SK-N-SH (cell line): ENCODE results near the gene UPF3A. TPM values are rescaled to one million over a fixed set of nuclear protein-coding genes. Genes with fewer than 3 reads are reported as not detected.
A peak's percentile ranks its signal among the peaks of the same experiment; 100 is the strongest.

Experiments used
- CTCF ChIA-PET: fragments of 300-600, 350-600 bp; formaldehyde crosslinking; extraction: SDS; loops from one replicate; lab custom pipeline; 2021; lab: Yijun Ruan, JAX
- POLR2A ChIA-PET: fragments of 350-600 bp; sonication (Branson Sonifier 250); formaldehyde crosslinking; extraction: SDS; loops from one replicate; lab custom pipeline; 2020; ENCODE audit warnings: antibody characterized with exemption, inconsistent platforms; lab: Yijun Ruan, JAX
- DNase-seq: peaks from one replicate; pipeline ENCODE4 v3.0.0; 2012
- H2AFZ ChIP-seq: fragments of 200-600 bp; sonication (generic); 2 replicates; pipeline ENCODE4 v1.8.1; 2016; ENCODE audit warnings: antibody characterized with exemption, mild to moderate bottlenecking, low read depth
- H3F3A ChIP-seq: fragments of 200-600 bp; sonication (generic); replicated peaks from 2 replicates; pipeline ENCODE3; 2016; ENCODE audit warnings: antibody characterized with exemption, mild to moderate bottlenecking; ENCODE audit not compliant: insufficient read depth
- H3K27ac ChIP-seq, 2 experiments: fragments of 200-500 bp in 1 of 2; fragments of 200-600 bp in 1 of 2; sonication (Bioruptor generic) in 1 of 2; sonication (generic), shearing (Covaris generic) in 1 of 2; 2 replicates each; pipeline versions ENCODE4 v1.5.1 to v1.6.1; 2014 to 2016; ENCODE audit warnings: low read depth in 2 of 2, inconsistent platforms in 1 of 2, low read length in 1 of 2, mild to moderate bottlenecking in 1 of 2, mixed read lengths in 1 of 2
- H3K27me3 ChIP-seq: fragments of 200-600 bp; sonication (generic), shearing (Covaris generic); 2 replicates; pipeline ENCODE4 v1.6.1; 2016; ENCODE audit warnings: mixed run types; ENCODE audit not compliant: insufficient read depth
- H3K36me3 ChIP-seq, 2 experiments: fragments of 200-500 bp in 1 of 2; fragments of 200-600 bp in 1 of 2; sonication (Bioruptor generic) in 1 of 2; sonication (generic) in 1 of 2; replicated peaks in 1 of 2; 2 replicates each; pipeline versions ENCODE3 to v1.5.1; 2014 to 2016; ENCODE audit warnings: low read length in 1 of 2, mild to moderate bottlenecking in 1 of 2; ENCODE audit not compliant: insufficient read depth in 2 of 2, control insufficient read depth in 1 of 2
- H3K4me1 ChIP-seq, 2 experiments: fragments of 200-500 bp in 1 of 2; fragments of 200-600 bp in 1 of 2; sonication (Bioruptor generic) in 1 of 2; sonication (generic), shearing (Covaris generic) in 1 of 2; 2 replicates each; pipeline versions ENCODE4 v1.5.1 to v1.6.1; 2014 to 2016; ENCODE audit warnings: low read depth in 1 of 2, low read length in 1 of 2, mixed run types in 1 of 2; ENCODE audit not compliant: insufficient read depth in 2 of 2, control insufficient read depth in 1 of 2
- H3K4me2 ChIP-seq: fragments of 200-600 bp; sonication (generic), shearing (Covaris generic); 2 replicates; pipeline ENCODE4 v1.6.1; 2017; ENCODE audit warnings: mixed run types
- H3K4me3 ChIP-seq, 2 experiments: fragments of 200-500 bp in 1 of 2; fragments of 200-600 bp in 1 of 2; sonication (Bioruptor generic) in 1 of 2; sonication (generic), shearing (Covaris generic) in 1 of 2; 2 replicates each; pipeline versions ENCODE4 v1.5.1 to v1.8.1; 2014 to 2016; ENCODE audit warnings: low read depth in 2 of 2, inconsistent platforms in 1 of 2, low read length in 1 of 2, mild to moderate bottlenecking in 1 of 2, mixed read lengths in 1 of 2, moderate library complexity in 1 of 2
- H3K79me2 ChIP-seq: fragments of 200-600 bp; sonication (generic); 2 replicates; pipeline ENCODE4 v1.8.1; 2017; ENCODE audit warnings: mild to moderate bottlenecking; ENCODE audit not compliant: insufficient read depth
- H3K9ac ChIP-seq: fragments of 200-600 bp; sonication (generic); 2 replicates; pipeline ENCODE4 v1.6.1; 2017; ENCODE audit warnings: mixed run types
- H3K9me2 ChIP-seq: fragments of 200-600 bp; sonication (generic); 2 replicates; pipeline ENCODE4 v1.6.1; 2017; ENCODE audit warnings: mixed run types
- H3K9me3 ChIP-seq: fragments of 200-600 bp; sonication (generic); 2 replicates; pipeline ENCODE4 v1.6.1; 2017; ENCODE audit warnings: mixed run types, mild to moderate bottlenecking, moderate library complexity
- H4K20me1 ChIP-seq: fragments of 200-600 bp; sonication (generic); 2 replicates; pipeline ENCODE4 v1.6.1; 2017; ENCODE audit warnings: mild to moderate bottlenecking, mixed run types; ENCODE audit not compliant: insufficient read depth
- EP300 ChIP-seq, 2 experiments: IDR thresholded peaks; 2 replicates each; pipeline versions ENCODE4 v1.4.0 to v1.6.1; 2012; ENCODE audit warnings: borderline replicate concordance in 1 of 2, low read depth in 1 of 2, low read length in 1 of 2
- MAX ChIP-seq: IDR thresholded peaks from 2 replicates; pipeline ENCODE4 v1.4.0; 2012; ENCODE audit warnings: low read depth
- MEF2A ChIP-seq: IDR thresholded peaks from 2 replicates; pipeline ENCODE4 v1.4.0; 2012; ENCODE audit warnings: low read depth, borderline replicate concordance
- MXI1 ChIP-seq: IDR thresholded peaks from 2 replicates; pipeline ENCODE4 v1.6.1; 2012; ENCODE audit warnings: mild to moderate bottlenecking, low read depth, low read length, improper control_type of control experiment
- NRF1 ChIP-seq: IDR thresholded peaks from 2 replicates; pipeline ENCODE4 v1.6.1; 2012; ENCODE audit warnings: low read depth, mild to moderate bottlenecking, low read length
- POLR2AphosphoS5 ChIP-seq: IDR thresholded peaks from 2 replicates; pipeline ENCODE4 v1.6.1; 2012; ENCODE audit warnings: low read depth, low read length
- TAF1 ChIP-seq: IDR thresholded peaks from 2 replicates; pipeline ENCODE4 v1.6.1; 2012; ENCODE audit warnings: low read depth, mild to moderate bottlenecking, low read length, moderate library complexity, borderline replicate concordance
- WGBS: methylation state at CpG from one replicate; pipeline ENCODE4 v1.1.6; 2017; ENCODE audit warnings: low lambda C conversion rate; 5-methylcytosine and 5-hydroxymethylcytosine counted together
- polyA plus RNA-seq, 3 experiments: library from polyadenylated mRNA; depleted of rRNA; stranded (reverse); fragments of >200 nt; gene quantifications; 2 replicates each; pipeline ENCODE4 v1.2.3, GENCODE V29; 2012
- TF ChIP-seq, protein P1 (sequence below): fragments of 200-600 bp; sonication (generic); IDR thresholded peaks from 2 replicates; pipeline ENCODE4 v1.6.1; 2017; ENCODE audit warnings: antibody characterized with exemption, mild to moderate bottlenecking, moderate library complexity
- TF ChIP-seq, protein P2 (sequence below): IDR thresholded peaks from 2 replicates; pipeline ENCODE4; 2012

The UPF3A gene
- polyA plus RNA-seq, 1 of the 3 experiments (the other 2 are of a cell fraction) = 63.2 TPM

DNA sequence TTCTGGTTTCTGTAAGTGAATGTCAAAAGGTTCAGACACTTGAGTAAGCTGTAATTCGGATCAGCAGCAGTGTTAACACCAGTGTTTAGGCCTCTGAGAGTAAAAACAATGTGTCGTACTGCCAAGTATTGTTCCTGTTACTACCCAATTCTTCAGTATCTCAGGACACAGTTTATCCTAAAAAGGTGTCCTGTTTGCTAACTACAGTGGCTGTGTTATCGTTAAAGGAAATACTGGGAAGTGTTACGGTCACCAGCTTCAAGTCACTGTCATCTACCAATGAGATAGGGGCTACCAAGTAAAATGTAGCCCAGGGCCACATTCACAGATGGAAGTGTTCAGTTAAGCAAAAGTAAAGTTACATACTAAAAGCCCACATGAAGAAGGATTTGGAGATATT lies 2.3 kb upstream of the UPF3A start:
- Histone ChIP-seq H3K4me3 (no peak overlapping the region), H3K9me2 (no peaks in the 10 kb centered on the region), H3K4me2 (no peak overlapping the region), H3K36me3 (peaks cover 35 to 51% of the 10 kb centered on the region in 2 experiments), H3K27me3 (no peaks in the 10 kb centered on the region)
- CTCF ChIA-PET = interaction anchor here (0.6 to 1.3 kb wide), 2 partner anchors 9 to 1035 kb away, joined by 3 to 4 read pairs; no protein-coding TSS in a partner anchor
- WGBS = 82% methylated on average over 4 of the region's 4 CpGs
- TF ChIP-seq TAF1 = no peak
- TF ChIP-seq, all 33 proteins: peak for 0
- Histone ChIP-seq H3K9me3 (no peaks in the 10 kb centered on the region), H3K4me1 (peaks cover 17 to 21% of the 10 kb centered on the region in 2 experiments), H3K27ac (peak overlapping the region; percentile 93 to 97; a peak in 3 of 4 replicates), H2AFZ (no peak overlapping the region), H3K9ac (no peak overlapping the region), H3F3A (peaks cover 49% of the 10 kb centered on the region), H3K79me2 (peaks cover 20% of the 10 kb centered on the region), H4K20me1 (peaks cover 7% of the 10 kb centered on the region; the same call in 1 of the 2 replicates)
- no peak for DNase-seq
- POLR2A ChIA-PET = no interaction called here

- no peak for DNase-seq
- H3K36me3 ChIP-seq = peaks cover 28 to 52% of the 10 kb centered on the region in 2 experiments
- no peak overlapping the region for H3K4me3 ChIP-seq
- no peaks in the 10 kb centered on the region for H3K9me2 ChIP-seq
- TF ChIP-seq, protein P1, sequence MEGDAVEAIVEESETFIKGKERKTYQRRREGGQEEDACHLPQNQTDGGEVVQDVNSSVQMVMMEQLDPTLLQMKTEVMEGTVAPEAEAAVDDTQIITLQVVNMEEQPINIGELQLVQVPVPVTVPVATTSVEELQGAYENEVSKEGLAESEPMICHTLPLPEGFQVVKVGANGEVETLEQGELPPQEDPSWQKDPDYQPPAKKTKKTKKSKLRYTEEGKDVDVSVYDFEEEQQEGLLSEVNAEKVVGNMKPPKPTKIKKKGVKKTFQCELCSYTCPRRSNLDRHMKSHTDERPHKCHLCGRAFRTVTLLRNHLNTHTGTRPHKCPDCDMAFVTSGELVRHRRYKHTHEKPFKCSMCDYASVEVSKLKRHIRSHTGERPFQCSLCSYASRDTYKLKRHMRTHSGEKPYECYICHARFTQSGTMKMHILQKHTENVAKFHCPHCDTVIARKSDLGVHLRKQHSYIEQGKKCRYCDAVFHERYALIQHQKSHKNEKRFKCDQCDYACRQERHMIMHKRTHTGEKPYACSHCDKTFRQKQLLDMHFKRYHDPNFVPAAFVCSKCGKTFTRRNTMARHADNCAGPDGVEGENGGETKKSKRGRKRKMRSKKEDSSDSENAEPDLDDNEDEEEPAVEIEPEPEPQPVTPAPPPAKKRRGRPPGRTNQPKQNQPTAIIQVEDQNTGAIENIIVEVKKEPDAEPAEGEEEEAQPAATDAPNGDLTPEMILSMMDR = no peak
- no peak for TF ChIP-seq POLR2AphosphoS5
- no peak for TF ChIP-seq MEF2A
- no peak for TF ChIP-seq NRF1
- peaks cover 42% of the 10 kb centered on the region for H3F3A ChIP-seq
- peak overlapping the region; percentile 97; the same call in 1 of the 2 replicates for H3K9ac ChIP-seq
- peaks cover 7% of the 10 kb centered on the region; the same call in 1 of the 2 replicates for H4K20me1 ChIP-seq
- no peaks in the 10 kb centered on the region for H3K9me3 ChIP-seq
- peak overlapping the region; percentile 87; the same call in 1 of the 2 replicates for H2AFZ ChIP-seq
- CTCF ChIA-PET = interaction anchor here (0.6 to 1.7 kb wide), 3 partner anchors 9 to 1036 kb away, joined by 3 to 4 read pairs (median 4); no protein-coding TSS in a partner anchor
- H3K4me1 ChIP-seq = peaks cover 17 to 21% of the 10 kb centered on the region in 2 experiments
- H3K79me2 ChIP-seq = peaks cover 27% of the 10 kb centered on the region
- 91% methylated on average over 2 of the region's 2 CpGs for WGBS
- peak overlapping the region; percentile 89; the same call in 1 of the 2 replicates for H3K4me2 ChIP-seq
- no peaks in the 10 kb centered on the region for H3K27me3 ChIP-seq
- H3K27ac ChIP-seq = peak overlapping the region; percentile 93 to 97
- POLR2A ChIA-PET = interaction anchor here (1.8 kb wide), 1 partner anchor 31 kb away, joined by 7 read pairs; no protein-coding TSS in a partner anchor
Measured at GRCh38 chr13:114279758-114280355, 1.5 kb upstream of the UPF3A start.

DNA sequence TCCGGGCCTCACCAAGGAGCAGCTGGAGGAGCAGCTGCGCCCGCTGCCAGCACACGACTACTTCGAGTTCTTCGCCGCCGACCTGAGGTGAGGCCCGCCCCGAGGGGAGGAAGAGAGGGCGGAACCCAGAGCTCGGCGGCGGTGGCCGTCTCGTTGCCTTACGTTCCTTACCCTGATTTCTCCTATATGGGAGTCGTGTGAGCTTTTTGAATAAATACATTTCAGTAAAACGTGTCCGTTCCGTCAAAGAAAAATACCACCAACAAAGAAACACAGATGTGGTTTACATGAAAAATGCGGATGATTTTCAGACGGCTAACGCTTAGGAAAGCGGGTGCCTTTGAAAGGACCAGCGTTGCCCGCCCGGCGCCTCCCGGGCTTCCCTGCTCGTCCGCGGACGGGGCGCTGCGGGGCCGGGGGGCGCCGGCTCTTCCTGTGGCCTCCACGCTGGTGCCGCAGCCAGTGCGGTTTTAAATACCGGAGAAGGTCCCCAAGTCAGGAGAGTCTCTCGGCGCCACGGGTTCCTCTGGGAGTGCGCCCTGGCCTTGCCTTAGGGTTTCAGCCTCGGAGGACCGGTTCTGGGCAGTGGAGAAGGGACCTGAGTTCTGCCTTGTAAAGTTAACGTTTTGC lies 755 bp downstream of the UPF3A start:
- Histone ChIP-seq H3K4me1 (peaks cover 17 to 21% of the 10 kb centered on the region in 2 experiments), H2AFZ (peak overlapping the region; percentile 52), H3K9me3 (no peaks in the 10 kb centered on the region), H3K27me3 (no peaks in the 10 kb centered on the region), H3F3A (peaks cover 49% of the 10 kb centered on the region), H4K20me1 (peaks cover 7% of the 10 kb centered on the region; the same call in 1 of the 2 replicates), H3K4me3 (peak overlapping the region; percentile 83 to 86), H3K79me2 (peaks cover 45% of the 10 kb centered on the region), H3K36me3 (peaks cover 33 to 58% of the 10 kb centered on the region in 2 experiments), H3K4me2 (peak overlapping the region; percentile 89), H3K9ac (peak overlapping the region; percentile 97), H3K27ac (peak overlapping the region; percentile 88 to 93), H3K9me2 (no peaks in the 10 kb centered on the region)
- ChIA-PET POLR2A (interaction anchor here (0.9 to 1.2 kb wide), 2 partner anchors 17 to 59 kb away, joined by 3 read pairs; no protein-coding TSS in a partner anchor), CTCF (interaction anchor here (0.7 kb wide), 1 partner anchor 12 kb away, joined by 3 read pairs; no protein-coding TSS in a partner anchor)
- DNase-seq = peak; percentile 78
- WGBS = 1% methylated on average over 38 of the region's 50 CpGs
- TF ChIP-seq, protein P2, sequence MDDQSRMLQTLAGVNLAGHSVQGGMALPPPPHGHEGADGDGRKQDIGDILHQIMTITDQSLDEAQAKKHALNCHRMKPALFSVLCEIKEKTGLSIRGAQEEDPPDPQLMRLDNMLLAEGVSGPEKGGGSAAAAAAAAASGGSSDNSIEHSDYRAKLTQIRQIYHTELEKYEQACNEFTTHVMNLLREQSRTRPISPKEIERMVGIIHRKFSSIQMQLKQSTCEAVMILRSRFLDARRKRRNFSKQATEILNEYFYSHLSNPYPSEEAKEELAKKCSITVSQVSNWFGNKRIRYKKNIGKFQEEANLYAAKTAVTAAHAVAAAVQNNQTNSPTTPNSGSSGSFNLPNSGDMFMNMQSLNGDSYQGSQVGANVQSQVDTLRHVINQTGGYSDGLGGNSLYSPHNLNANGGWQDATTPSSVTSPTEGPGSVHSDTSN = no peak
- peak; percentile 45 for TF ChIP-seq MXI1
- no peak for TF ChIP-seq EP300 (IDR thresholded peaks at IDR 0.05; ENCODE audit: borderline replicate concordance in 1 of 2, low read depth in 1 of 2, low read length in 1 of 2)
- peak; percentile 0; the same call in 1 of the 2 replicates for TF ChIP-seq MAX
- TF ChIP-seq, all 33 proteins: peak for 2
